Measurements from ENCODE around the gene OSBPL1A. TPM values are rescaled to one million over a fixed set of nuclear protein-coding genes. Genes with fewer than 3 reads are reported as not detected.

Gene OSBPL1A
- total RNA-seq, 1 donor from 2014 or later: 42.9 TPM

DNA sequence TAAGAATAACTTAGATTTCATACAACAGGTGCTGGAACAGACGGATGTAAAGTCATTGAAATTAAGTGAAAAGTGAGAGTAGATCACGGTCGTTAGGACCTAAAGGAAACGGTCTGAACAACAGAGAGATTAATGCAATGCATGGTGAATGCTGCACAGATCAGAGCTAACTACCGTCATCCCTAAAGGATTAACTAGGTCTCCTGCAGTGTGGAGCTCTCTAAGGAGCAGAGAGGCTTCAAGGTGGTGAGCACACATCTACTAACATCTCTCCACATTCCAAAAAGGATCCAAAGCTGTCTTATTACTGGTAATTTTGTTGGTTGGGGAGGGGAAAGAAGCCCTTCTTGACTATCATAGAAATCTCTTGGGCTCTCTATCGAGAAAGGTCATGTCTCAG is 183.5 kb downstream of the OSBPL1A start:
- no peaks in the 10 kb centered on the region for H3K9me3 ChIP-seq
- H3K36me3 ChIP-seq: no peaks in the 10 kb centered on the region
- no peaks in the 10 kb centered on the region for H3K27me3 ChIP-seq
- H3K4me1 ChIP-seq: peaks cover 0 to 10% of the 10 kb centered on the region in 2 donors
- intact Hi-C loops (cut with DNase I): no loop called here
- H3K27ac ChIP-seq: peak overlapping the region; percentile 11 to 44
- no peak overlapping the region for H3K4me3 ChIP-seq
- no peak for DNase-seq (ENCODE audit: low spot score in 2 of 2)
- TF ChIP-seq, protein P1, sequence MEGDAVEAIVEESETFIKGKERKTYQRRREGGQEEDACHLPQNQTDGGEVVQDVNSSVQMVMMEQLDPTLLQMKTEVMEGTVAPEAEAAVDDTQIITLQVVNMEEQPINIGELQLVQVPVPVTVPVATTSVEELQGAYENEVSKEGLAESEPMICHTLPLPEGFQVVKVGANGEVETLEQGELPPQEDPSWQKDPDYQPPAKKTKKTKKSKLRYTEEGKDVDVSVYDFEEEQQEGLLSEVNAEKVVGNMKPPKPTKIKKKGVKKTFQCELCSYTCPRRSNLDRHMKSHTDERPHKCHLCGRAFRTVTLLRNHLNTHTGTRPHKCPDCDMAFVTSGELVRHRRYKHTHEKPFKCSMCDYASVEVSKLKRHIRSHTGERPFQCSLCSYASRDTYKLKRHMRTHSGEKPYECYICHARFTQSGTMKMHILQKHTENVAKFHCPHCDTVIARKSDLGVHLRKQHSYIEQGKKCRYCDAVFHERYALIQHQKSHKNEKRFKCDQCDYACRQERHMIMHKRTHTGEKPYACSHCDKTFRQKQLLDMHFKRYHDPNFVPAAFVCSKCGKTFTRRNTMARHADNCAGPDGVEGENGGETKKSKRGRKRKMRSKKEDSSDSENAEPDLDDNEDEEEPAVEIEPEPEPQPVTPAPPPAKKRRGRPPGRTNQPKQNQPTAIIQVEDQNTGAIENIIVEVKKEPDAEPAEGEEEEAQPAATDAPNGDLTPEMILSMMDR (IDR thresholded peaks at IDR 0.05): no peak

DNA sequence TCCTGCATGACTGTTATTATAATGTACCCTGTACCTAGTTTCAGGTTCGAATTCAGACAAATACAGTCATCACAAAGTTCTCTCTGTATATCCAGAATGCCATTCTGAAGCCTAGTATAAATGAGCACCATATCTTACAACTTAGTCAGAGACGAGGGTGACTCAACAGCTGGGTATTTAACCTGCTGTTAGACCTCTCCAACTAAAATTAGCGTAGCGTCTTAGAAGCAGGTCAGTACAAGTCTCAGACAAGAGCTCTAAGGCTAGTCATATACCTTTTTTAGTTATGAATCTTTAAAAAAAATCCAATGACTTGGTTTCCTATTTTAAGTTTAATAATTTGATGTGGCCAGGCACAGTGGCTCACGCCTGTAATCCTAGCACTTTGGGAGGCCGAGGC is 184.7 kb downstream of the OSBPL1A start:
- H3K27ac ChIP-seq: peak overlapping the region in 1 of 2 donors; percentile 42
- intact Hi-C loops (cut with DNase I): no loop called here

DNA sequence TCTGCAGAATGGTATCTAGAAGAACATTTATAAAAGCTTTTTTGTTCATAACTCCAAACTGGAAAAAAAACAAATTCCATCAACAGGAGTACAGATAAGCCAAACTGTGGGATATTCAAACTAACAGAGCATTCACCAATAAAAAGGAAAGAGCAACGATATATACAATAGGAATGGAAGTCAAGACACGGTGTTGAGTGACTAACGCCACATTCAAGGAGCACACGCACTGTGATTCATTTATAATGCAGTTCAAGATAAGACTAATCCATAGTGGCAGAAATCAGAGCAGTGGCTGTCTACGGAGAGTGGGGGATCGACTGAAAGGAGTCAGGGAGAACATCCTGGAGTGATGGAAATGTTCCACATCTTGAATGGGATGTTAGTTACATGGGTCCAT is 188.1 kb downstream of the OSBPL1A start:
- TF ChIP-seq, protein P1 (IDR thresholded peaks at IDR 0.05): no peak
- Histone ChIP-seq H3K27me3 (no peaks in the 10 kb centered on the region), H3K9me3 (no peaks in the 10 kb centered on the region), H3K27ac (no peak overlapping the region), H3K4me3 (no peak overlapping the region), H3K4me1 (peaks cover 0 to 1% of the 10 kb centered on the region in 2 donors), H3K36me3 (no peaks in the 10 kb centered on the region)
- intact Hi-C loops (cut with DNase I): no loop called here
- DNase-seq (ENCODE audit: low spot score in 2 of 2): no peak

More for the DNA sequence above, 184.7 kb downstream of the OSBPL1A start:
- Histone ChIP-seq H3K4me1 (peaks cover 0 to 10% of the 10 kb centered on the region in 2 donors), H3K9me3 (no peaks in the 10 kb centered on the region), H3K36me3 (no peaks in the 10 kb centered on the region), H3K27me3 (no peaks in the 10 kb centered on the region), H3K4me3 (no peak overlapping the region)
- no peak for DNase-seq (ENCODE audit: low spot score in 2 of 2)
- TF ChIP-seq, protein P1 (IDR thresholded peaks at IDR 0.05): no peak

DNA sequence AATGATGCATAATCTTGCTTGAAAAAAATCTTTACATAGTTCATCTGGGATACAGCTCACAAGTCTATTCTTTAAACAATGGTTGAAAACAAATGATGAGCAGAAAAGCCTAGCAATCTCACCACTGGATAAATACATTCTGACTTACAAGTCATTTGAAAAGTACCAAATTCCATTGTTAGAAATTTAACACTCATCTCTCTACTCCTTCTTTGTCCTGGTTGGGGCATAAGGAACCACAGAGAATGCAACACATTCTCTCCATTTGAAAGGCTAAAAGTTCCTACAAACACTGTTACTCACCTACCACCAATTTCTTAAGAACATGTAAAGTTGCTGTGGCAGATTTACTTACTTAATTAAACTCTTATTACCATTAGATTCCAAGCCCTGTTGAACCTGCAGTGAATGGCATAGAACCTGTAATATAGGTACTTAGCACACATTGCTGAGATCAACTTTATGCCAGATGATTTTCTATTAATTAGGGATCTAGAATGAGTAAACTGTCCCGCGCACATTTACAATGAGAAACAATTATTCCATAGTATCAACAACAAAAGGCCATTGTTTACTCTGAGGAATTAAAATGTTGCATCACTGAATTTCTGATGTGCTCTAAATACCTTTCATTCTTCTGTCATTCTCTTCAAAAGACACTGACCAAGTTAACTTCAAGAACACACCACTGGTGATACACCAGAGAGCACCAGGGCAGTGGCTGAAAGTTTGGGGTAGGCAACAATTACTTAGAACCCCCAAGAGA is 189.2 kb downstream of the OSBPL1A start:
- Histone ChIP-seq H3K27ac (no peak overlapping the region), H3K4me3 (no peak overlapping the region), H3K27me3 (no peaks in the 10 kb centered on the region), H3K36me3 (no peaks in the 10 kb centered on the region), H3K9me3 (no peaks in the 10 kb centered on the region), H3K4me1 (no peaks in the 10 kb centered on the region)
- DNase-seq (ENCODE audit: low spot score in 2 of 2): no peak
- intact Hi-C loops (cut with DNase I): no loop called here
- TF ChIP-seq, protein P1 (IDR thresholded peaks at IDR 0.05): no peak

- no peak for DNase-seq (ENCODE audit: low spot score in 2 of 2)
- TF ChIP-seq, protein P1 (IDR thresholded peaks at IDR 0.05): no peak
- Histone ChIP-seq H3K9me3 (no peaks in the 10 kb centered on the region), H3K4me1 (no peaks in the 10 kb centered on the region), H3K36me3 (no peaks in the 10 kb centered on the region), H3K4me3 (no peak overlapping the region), H3K27me3 (no peaks in the 10 kb centered on the region), H3K27ac (no peak overlapping the region)
- intact Hi-C loops (cut with DNase I): no loop called here
These were observed 192.7 kb downstream of the OSBPL1A start for GRCh38 chr18:24204904-24205303.
